IPS-20b (cell line): ENCODE measurements around the gene TRABD.
"Not testable (repeated sequence)": the region's sequence is repeated elsewhere in the genome, so short reads cannot be mapped to it uniquely, and the experiment has no call there.

Experiments used
- H3K27ac ChIP-seq: one replicate; pipeline ENCODE4 v1.5.1; 2013; ENCODE audit warnings: low read length
- H3K27me3 ChIP-seq: 2 replicates; pipeline ENCODE4 v1.6.1; 2013; ENCODE audit warnings: mild to moderate bottlenecking, low read length, inconsistent platforms; ENCODE audit not compliant: insufficient read depth
- H3K36me3 ChIP-seq: 2 replicates; pipeline ENCODE4 v1.6.1; 2013; ENCODE audit warnings: low read depth, mild to moderate bottlenecking, inconsistent platforms, low read length, moderate library complexity; ENCODE audit not compliant: insufficient read depth
- H3K4me1 ChIP-seq: 2 replicates; pipeline ENCODE4 v1.6.1; 2013; ENCODE audit warnings: mild to moderate bottlenecking, control low read depth, inconsistent platforms, low read length, moderate library complexity; ENCODE audit not compliant: insufficient read depth
- H3K4me3 ChIP-seq: 2 replicates; pipeline ENCODE4 v1.5.1; 2013; ENCODE audit warnings: mild to moderate bottlenecking, low read length, inconsistent platforms
- H3K9ac ChIP-seq: 2 replicates; pipeline ENCODE4 v1.6.1; 2013; ENCODE audit warnings: low read depth, mild to moderate bottlenecking, inconsistent platforms, low read length, moderate library complexity
- H3K9me3 ChIP-seq: 2 replicates; pipeline ENCODE4 v1.6.1; 2013; ENCODE audit warnings: mild to moderate bottlenecking, low read depth, low read length, inconsistent platforms; ENCODE audit not compliant: insufficient read depth

Gene TRABD

DNA sequence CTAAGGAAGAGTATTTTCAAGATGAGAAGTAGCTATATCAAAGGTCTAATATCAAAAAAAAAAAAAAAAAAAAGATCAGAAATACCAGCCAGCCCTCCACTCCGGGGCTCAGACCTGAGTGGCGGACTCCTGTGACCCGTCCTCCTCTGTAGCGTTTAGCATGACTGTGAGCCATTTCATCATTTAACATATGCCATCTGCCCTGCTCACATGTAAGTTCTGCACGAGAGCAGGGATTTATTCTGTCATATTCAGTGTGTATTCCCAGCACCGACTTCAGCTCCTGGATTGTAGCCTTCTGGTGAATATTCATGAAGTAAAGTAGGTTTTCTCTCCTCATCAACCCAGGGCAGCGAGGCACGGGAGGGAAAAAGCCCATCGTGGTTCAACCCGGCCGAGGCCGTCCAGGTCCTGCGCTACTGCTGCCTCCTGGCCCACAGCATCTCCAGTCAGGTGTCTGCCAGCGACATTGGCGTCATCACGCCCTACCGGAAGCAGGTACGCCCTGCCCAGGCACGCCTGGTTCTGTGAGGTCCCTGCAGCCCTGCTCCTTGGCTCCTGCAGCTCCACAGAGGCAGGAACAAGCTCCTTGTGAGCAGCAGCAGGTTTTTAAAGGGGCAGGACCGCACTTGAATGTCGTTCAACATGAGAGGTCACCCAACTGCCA lies 27.9 kb upstream of the TRABD start:
- no peak overlapping the region for H3K9ac ChIP-seq
- no peak overlapping the region for H3K27ac ChIP-seq
- peaks cover 8% of the 10 kb centered on the region; the same call in 1 of the 2 replicates for H3K27me3 ChIP-seq
- H3K36me3 ChIP-seq: no peaks in the 10 kb centered on the region
- H3K4me1 ChIP-seq: 0 out of 2 replicates have a peak, but pooled peaks cover 3% of the 10 kb centered on the region
- H3K9me3 ChIP-seq: no peaks in the 10 kb centered on the region
- H3K4me3 ChIP-seq: no peak overlapping the region

GRCh38 chr22:50160947-50161346 lies 24.8 kb upstream of the TRABD start:
- H3K9ac ChIP-seq: no peak overlapping the region
- H3K27me3 ChIP-seq: peaks cover 8% of the 10 kb centered on the region; the same call in 1 of the 2 replicates
- H3K27ac ChIP-seq: no peak overlapping the region
- H3K36me3 ChIP-seq: no peaks in the 10 kb centered on the region
- 0 out of 2 replicates have a peak, but pooled peaks cover 3% of the 10 kb centered on the region for H3K4me1 ChIP-seq
- no peak overlapping the region for H3K4me3 ChIP-seq
- no peaks in the 10 kb centered on the region for H3K9me3 ChIP-seq

DNA sequence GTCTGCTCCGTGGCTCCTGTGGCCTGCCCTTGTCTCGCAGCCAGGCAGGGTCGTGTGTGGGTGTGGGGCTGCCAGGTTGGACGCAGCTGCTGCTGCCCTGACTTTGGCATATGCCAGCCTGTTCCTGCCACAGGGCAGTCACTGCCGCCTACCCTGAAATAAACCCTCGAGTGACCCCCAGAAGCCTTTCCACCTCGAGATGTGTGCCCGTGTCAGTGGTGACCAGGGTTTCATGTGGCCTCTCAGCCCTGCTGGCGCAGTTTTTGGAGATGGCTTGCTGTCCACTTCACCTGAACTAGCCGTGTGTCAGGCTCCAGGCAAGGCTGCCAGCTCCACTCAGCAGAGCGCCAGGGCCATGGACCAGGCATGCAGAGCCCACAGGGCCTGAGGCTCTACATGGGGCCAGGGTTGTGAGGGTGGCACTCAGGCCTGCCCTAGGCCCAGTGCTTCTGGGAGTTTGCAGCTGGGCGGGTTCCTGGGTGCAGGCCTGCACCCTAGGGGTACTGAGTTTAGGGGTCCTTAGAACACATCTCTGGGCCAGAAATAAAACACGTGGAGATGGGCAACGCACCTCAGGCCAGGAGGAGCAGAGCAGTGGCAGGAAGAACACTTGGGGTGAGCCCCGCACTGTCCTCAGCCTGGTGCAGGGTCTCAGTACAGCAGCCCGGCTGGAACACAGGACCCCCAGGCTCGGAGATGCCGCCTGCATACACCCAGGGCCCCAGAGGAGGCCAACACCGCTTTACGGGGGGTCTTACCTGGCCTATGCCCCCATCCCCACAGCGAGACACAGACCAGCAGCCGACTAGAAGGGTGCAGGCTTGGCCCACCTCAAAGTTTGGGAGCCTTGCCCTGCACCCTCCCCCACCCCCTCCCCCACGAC lies 24.0 kb upstream of the TRABD start:
- no peak overlapping the region for H3K27ac ChIP-seq
- 0 out of 2 replicates have a peak, but pooled peaks cover 3% of the 10 kb centered on the region for H3K4me1 ChIP-seq
- no peak overlapping the region for H3K9ac ChIP-seq
- H3K9me3 ChIP-seq: no peaks in the 10 kb centered on the region
- no peak overlapping the region for H3K4me3 ChIP-seq
- no peaks in the 10 kb centered on the region for H3K36me3 ChIP-seq
- H3K27me3 ChIP-seq: peaks cover 8% of the 10 kb centered on the region; the same call in 1 of the 2 replicates

DNA sequence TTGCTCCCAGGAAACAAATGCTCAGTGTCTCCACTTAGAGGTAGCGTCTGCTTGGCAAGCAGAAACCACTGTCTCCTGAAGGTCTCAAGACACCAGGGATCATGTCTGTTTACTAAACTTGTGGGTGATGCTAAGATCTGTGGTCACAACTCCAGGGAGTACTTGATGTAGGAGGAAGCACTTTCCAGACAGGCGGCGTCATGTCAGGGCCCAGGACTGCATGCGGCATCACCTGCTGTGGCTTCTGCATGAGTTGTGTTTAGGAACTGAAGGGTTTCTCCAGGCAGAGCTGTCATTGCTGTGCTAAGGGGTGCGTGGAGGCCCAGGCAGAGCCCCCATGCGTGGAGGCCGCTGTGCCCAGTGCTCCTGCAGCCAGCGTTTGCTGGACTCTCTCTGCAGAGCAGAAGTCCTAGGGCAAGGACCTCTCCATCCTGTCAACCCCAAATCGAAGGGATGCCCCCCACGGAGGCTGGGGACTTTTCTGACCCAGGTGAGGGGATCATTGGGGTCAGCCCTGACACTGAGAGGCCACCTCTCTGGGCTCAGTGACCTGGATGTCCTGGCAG lies 23.2 kb upstream of the TRABD start:
- Histone ChIP-seq H3K9me3 (no peaks in the 10 kb centered on the region), H3K36me3 (no peaks in the 10 kb centered on the region), H3K9ac (no peak overlapping the region), H3K4me1 (0 out of 2 replicates have a peak, but pooled peaks cover 3% of the 10 kb centered on the region), H3K4me3 (no peak overlapping the region), H3K27me3 (peaks cover 5% of the 10 kb centered on the region), H3K27ac (no peak overlapping the region)

DNA sequence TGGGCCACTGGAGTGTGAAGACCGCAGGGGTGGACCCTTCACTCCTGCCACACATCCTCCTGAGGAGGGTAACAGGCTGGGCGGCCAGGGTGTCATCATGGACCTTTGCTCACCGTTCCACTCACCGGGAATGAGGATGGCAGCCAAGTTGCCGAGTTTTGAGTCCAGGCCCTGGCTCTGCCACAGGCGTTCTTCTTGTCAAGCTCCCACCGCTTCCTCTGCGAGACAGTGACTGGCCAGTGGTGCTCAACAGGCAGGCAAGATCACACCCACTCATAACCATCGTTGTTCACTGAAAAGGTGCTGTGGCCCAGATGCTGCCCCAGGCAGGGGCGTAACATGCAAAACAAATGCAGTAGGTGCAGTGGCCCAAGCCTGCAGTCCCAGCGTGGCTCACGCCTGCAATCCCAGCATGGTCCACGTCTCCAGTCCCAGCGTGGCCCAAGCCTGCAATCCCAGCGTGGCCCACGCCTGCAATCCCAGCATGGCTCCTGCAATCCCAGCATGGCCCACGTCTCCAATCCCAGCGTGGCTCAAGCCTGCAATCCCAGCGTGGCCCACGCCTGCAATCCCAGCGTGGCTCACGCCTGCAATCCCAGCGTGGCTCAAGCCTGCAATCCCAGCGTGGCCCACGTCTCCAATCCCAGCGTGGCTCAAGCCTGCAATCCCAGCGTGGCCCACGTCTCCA lies 20.1 kb upstream of the TRABD start:
- Histone ChIP-seq H3K36me3 (no peaks in the 10 kb centered on the region), H3K27ac (no peak overlapping the region), H3K27me3 (peaks cover 23% of the 10 kb centered on the region), H3K4me3 (no peak overlapping the region), H3K4me1 (no peaks in the 10 kb centered on the region), H3K9ac (no peak overlapping the region), H3K9me3 (no peaks in the 10 kb centered on the region)

DNA sequence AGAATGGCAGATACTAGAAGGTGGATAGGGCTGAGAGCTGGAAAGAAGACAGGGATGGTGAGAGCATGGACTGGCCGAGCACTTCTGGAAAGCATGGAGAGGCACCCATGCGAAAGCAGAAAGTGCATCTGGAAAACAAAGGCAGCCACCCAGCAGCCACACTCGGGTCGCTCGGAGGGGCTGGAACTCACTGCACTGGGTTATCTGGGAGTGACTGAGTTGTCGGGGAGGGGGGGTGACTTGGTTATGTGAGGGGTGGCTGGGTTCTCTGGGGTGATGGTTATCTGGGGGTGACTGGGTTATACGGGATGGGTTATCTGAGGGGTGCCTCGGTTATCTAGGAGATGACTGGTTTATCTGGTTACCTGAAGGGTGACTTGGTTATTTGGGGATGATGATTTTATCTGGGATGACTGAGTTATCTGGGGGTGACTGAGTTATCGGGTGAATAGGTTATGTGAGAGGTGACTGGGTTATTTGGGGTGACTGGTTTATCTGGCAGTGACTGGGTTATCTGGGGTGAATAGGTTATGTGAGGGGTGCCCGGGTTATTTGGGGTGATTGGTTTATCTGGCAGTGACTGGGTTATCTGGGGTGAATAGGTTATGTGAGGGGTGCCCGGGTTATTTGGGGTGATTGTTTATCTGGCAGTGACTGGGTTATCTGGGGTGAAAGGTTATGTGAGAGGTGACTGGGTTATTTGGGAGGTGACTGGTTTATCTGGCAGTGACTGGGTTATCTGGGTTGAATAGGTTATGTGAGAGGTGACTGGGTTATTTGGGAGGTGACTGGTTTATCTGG lies 17.8 kb upstream of the TRABD start:
- no peak overlapping the region for H3K9ac ChIP-seq
- H3K36me3 ChIP-seq: no peaks in the 10 kb centered on the region
- H3K9me3 ChIP-seq: no peaks in the 10 kb centered on the region
- H3K4me1 ChIP-seq: no peaks in the 10 kb centered on the region
- no peak overlapping the region for H3K4me3 ChIP-seq
- peaks cover 41% of the 10 kb centered on the region for H3K27me3 ChIP-seq
- no peak overlapping the region for H3K27ac ChIP-seq

DNA sequence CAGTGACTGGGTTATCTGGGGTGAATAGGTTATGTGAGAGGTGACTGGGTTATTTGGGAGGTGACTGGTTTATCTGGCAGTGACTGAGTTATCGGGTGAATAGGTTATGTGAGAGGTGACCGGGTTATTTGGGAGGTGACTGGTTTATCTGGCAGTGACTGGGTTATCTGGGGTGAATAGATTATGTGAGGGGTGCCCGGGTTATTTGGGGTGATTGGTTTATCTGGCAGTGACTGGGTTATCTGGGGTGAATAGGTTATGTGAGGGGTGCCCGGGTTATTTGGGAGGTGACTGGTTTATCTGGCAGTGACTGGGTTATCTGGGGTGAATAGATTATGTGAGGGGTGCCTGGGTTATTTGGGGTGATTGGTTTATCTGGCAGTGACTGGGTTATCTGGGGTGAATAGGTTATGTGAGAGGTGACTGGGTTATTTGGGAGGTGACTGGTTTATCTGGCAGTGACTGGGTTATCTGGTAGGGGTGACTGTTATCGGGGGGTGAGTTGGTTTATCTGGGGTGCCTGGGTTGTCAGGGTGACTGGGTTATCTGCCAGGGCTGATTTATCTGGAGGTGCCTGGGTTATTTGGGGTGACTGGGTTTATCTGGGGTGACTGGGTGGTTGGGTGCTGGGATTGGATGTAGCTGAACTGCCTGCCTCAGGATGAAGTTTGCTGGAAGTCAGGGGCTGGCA lies 17.1 kb upstream of the TRABD start:
- not testable (repeated sequence) for H3K4me1 ChIP-seq, H3K9me3 ChIP-seq, H3K9ac ChIP-seq, H3K36me3 ChIP-seq, H3K4me3 ChIP-seq, H3K27ac ChIP-seq
- H3K27me3 ChIP-seq: peaks cover 41% of the 10 kb centered on the region

DNA sequence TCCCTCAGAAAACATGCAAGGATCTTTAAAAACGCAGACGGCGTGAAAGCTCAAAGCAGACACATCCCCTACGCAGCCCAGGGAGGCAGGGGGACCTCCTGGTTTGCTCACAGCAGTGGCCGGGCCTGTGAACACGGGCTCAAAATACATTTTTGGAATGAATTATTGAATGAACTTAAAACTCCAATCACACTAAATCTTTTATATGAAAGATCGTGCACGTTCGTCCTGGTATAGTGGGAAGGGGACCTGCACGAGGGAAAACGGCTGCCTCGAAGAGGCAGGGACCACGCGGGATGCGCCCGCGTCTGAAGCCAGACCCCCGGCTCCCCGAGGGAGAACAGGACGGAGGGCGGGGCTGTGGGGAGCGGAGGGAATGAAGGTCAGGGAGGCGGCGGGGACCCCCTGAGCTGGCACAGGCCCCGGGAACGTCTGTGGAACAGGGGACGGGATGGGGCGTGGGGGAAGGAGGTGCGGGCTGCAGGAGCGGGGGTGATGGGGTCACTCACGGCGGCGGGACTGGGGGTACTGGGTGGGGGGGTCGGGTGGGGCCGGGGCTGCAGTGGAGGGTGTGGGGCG lies 16.4 kb upstream of the TRABD start:
- H3K4me1 ChIP-seq: no peaks in the 10 kb centered on the region
- no peaks in the 10 kb centered on the region for H3K36me3 ChIP-seq
- no peak overlapping the region for H3K4me3 ChIP-seq
- H3K9me3 ChIP-seq: no peaks in the 10 kb centered on the region
- H3K27ac ChIP-seq: no peak overlapping the region
- H3K9ac ChIP-seq: no peak overlapping the region
- H3K27me3 ChIP-seq: peaks cover 41% of the 10 kb centered on the region

- Histone ChIP-seq H3K9me3 (no peaks in the 10 kb centered on the region), H3K4me1 (no peaks in the 10 kb centered on the region), H3K27ac (no peak overlapping the region), H3K9ac (no peak overlapping the region), H3K4me3 (no peak overlapping the region; the same call in 1 of the 2 replicates), H3K27me3 (peaks cover 41% of the 10 kb centered on the region), H3K36me3 (no peaks in the 10 kb centered on the region)
Measured at GRCh38 chr22:50169774-50170341, 15.9 kb upstream of the TRABD start.
